GM12864 (cell line): Measurements from ENCODE around the gene DDX60.

Experiments used
- DNase-seq: peaks from one replicate; pipeline ENCODE4 v3.0.0-alpha.2; 2011; ENCODE audit warnings: low read depth
- H3K4me3 ChIP-seq: 2 replicates; pipeline ENCODE4 v1.5.1; 2011; ENCODE audit warnings: mild to moderate bottlenecking, low read depth, low read length, control low read depth
- TF ChIP-seq, protein P1 (sequence below): IDR thresholded peaks from 2 replicates; pipeline ENCODE4 v1.5.1; 2011; ENCODE audit warnings: low read depth, mild to moderate bottlenecking, moderate library complexity, low read length, control low read depth, inconsistent platforms; ENCODE audit errors: missing control alignments

Gene DDX60, protein sequence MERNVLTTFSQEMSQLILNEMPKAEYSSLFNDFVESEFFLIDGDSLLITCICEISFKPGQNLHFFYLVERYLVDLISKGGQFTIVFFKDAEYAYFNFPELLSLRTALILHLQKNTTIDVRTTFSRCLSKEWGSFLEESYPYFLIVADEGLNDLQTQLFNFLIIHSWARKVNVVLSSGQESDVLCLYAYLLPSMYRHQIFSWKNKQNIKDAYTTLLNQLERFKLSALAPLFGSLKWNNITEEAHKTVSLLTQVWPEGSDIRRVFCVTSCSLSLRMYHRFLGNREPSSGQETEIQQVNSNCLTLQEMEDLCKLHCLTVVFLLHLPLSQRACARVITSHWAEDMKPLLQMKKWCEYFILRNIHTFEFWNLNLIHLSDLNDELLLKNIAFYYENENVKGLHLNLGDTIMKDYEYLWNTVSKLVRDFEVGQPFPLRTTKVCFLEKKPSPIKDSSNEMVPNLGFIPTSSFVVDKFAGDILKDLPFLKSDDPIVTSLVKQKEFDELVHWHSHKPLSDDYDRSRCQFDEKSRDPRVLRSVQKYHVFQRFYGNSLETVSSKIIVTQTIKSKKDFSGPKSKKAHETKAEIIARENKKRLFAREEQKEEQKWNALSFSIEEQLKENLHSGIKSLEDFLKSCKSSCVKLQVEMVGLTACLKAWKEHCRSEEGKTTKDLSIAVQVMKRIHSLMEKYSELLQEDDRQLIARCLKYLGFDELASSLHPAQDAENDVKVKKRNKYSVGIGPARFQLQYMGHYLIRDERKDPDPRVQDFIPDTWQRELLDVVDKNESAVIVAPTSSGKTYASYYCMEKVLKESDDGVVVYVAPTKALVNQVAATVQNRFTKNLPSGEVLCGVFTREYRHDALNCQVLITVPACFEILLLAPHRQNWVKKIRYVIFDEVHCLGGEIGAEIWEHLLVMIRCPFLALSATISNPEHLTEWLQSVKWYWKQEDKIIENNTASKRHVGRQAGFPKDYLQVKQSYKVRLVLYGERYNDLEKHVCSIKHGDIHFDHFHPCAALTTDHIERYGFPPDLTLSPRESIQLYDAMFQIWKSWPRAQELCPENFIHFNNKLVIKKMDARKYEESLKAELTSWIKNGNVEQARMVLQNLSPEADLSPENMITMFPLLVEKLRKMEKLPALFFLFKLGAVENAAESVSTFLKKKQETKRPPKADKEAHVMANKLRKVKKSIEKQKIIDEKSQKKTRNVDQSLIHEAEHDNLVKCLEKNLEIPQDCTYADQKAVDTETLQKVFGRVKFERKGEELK (N-terminal part only)

GRCh38 chr4:168318266-168318895 lies at the start of gene DDX60:
Gene DDX60, minus strand, starts transcription at chr4:168318752. Its CDS starts 7,493 bp downstream, at chr4:168311259.
- H3K4me3 ChIP-seq, result peak within 1 kb of the TSS; percentile 53
- peak; percentile 67 for DNase-seq
- TF ChIP-seq, protein P1, sequence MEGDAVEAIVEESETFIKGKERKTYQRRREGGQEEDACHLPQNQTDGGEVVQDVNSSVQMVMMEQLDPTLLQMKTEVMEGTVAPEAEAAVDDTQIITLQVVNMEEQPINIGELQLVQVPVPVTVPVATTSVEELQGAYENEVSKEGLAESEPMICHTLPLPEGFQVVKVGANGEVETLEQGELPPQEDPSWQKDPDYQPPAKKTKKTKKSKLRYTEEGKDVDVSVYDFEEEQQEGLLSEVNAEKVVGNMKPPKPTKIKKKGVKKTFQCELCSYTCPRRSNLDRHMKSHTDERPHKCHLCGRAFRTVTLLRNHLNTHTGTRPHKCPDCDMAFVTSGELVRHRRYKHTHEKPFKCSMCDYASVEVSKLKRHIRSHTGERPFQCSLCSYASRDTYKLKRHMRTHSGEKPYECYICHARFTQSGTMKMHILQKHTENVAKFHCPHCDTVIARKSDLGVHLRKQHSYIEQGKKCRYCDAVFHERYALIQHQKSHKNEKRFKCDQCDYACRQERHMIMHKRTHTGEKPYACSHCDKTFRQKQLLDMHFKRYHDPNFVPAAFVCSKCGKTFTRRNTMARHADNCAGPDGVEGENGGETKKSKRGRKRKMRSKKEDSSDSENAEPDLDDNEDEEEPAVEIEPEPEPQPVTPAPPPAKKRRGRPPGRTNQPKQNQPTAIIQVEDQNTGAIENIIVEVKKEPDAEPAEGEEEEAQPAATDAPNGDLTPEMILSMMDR, result peak; percentile 10

- DNase-seq, result no peak
- no peak overlapping the region for H3K4me3 ChIP-seq
- TF ChIP-seq, protein P1, result no peak
These were observed 48.5 kb upstream of the DDX60 start for GRCh38 chr4:168367065-168367464.

DNA sequence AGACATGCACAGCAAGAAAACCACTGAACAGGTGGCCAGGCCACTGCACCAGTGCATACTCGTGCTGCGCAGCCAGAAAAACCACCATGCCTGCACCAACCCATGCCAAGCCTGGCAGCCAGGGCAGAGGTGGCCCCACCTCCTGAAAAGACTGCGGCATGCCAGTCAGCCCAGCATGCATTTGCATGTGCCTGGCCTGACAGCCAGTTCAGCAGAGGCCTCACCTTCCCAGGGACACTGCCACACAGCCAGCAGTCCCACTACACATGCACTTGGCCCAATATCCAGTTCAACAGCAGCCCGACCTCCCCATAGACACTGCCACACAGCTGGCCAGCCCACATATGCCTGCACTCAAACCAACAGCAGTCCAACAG lies 43.5 kb upstream of the DDX60 start:
- TF ChIP-seq, protein P1, result no peak
- DNase-seq, result no peak
- no peak overlapping the region for H3K4me3 ChIP-seq

DNA sequence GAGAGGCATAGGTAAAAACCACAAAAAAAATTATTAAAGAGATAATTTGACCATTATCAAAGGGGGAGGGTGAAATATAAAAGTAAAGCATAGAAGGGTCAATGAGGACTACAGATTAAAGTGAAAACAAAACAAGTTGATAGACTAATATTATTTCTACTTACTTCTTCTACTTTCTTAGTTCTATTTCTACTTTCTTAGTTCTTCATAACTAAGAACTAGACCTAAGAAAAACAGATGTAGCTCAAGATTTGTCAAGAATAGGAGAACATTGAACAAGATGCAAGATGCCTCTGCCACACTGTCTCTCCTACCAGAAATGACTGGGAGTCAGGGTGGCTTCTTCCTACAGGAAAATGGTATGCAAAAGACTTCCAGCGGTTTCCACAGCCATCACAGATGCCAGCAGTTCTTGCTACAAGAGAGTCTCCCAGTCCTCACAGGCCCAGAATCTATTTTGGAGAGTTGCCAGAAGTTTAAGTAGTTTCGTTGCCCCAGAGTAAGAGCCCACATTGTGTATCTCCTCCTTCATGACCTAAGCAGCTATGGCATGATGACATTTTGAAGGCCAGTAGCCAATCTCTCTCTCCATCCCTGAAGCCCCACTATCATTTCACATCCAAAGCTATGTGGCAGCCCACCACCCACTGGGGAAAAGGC lies 42.9 kb upstream of the DDX60 start:
- no peak for DNase-seq
- TF ChIP-seq, protein P1, result no peak
- no peak overlapping the region for H3K4me3 ChIP-seq

- TF ChIP-seq, protein P1, result no peak
- no peak overlapping the region for H3K4me3 ChIP-seq
- DNase-seq, result no peak
These were observed 41.7 kb upstream of the DDX60 start for GRCh38 chr4:168360271-168360670.

DNA sequence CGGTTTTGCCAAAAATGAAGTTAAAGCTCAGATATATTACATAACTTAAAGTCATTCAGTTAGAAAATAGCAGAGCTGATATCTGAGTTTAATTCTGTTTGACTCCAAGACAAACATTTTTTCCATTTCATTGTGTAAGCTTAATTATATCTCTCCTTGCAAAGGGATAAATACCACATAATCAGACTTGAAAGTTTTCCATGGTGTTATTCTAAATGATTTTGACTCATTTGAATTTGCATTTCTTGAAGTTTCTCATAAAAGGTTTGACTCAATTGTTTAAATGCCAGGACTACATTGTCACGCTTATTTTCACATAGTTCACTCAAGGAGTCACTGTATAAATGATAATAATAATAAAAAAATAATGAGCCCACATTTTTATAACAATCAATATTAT lies 39.4 kb upstream of the DDX60 start:
- no peak overlapping the region for H3K4me3 ChIP-seq
- no peak for DNase-seq
- TF ChIP-seq, protein P1, result no peak
